ENCODE measurements around the gene FA2H. TPM values are rescaled to one million over a fixed set of nuclear protein-coding genes. Genes with fewer than 3 reads are reported as not detected.
A peak's percentile ranks its signal among the peaks of the same experiment; 100 is the strongest.

The FA2H gene
- total and polyA plus RNA-seq, 2 experiments from 2014 or later: 5.7 to 6.3 TPM

- Histone ChIP-seq H3K36me3 (ENCODE audit: insufficient read depth) (no peaks in the 10 kb centered on the region; the same call in 1 of the 2 replicates), H2AFZ (no peak overlapping the region), H3K4me2 (no peak overlapping the region), H3K4me3 (no peak overlapping the region), H3K27ac (ENCODE audit: low read depth) (no peak overlapping the region), H3K9me2 (ENCODE audit: insufficient read depth) (no peaks in the 10 kb centered on the region), H3K79me2 (replicated peaks; ENCODE audit: insufficient read depth) (no peaks in the 10 kb centered on the region), H3F3A (replicated peaks; ENCODE audit: low read depth) (no peaks in the 10 kb centered on the region), H3K4me1 (ENCODE audit: insufficient read depth) (peaks cover 27% of the 10 kb centered on the region), H4K20me1 (replicated peaks; ENCODE audit: insufficient read depth) (no peaks in the 10 kb centered on the region), H3K27me3 (ENCODE audit: insufficient read depth) (no peaks in the 10 kb centered on the region)
- Mint-ChIP-seq H3K9me3 (no peaks in the 10 kb centered on the region; the same call in 2 of the 3 replicates), H3K4me1 (peaks cover 43% of the 10 kb centered on the region), H3K27ac (0 out of 2 replicates have a peak overlapping the region, but pooled peaks have one; percentile 13), H3K4me3 (no peak overlapping the region), H3K27me3 (ENCODE audit: insufficient read depth, low read depth, poor library complexity) (peaks cover 21% of the 10 kb centered on the region), H3K36me3 (ENCODE audit: low read depth) (no peaks in the 10 kb centered on the region)
- no peak for TF ChIP-seq NANOG (IDR thresholded peaks at IDR 0.05; ENCODE audit: borderline replicate concordance)
- TF ChIP-seq, protein P1, sequence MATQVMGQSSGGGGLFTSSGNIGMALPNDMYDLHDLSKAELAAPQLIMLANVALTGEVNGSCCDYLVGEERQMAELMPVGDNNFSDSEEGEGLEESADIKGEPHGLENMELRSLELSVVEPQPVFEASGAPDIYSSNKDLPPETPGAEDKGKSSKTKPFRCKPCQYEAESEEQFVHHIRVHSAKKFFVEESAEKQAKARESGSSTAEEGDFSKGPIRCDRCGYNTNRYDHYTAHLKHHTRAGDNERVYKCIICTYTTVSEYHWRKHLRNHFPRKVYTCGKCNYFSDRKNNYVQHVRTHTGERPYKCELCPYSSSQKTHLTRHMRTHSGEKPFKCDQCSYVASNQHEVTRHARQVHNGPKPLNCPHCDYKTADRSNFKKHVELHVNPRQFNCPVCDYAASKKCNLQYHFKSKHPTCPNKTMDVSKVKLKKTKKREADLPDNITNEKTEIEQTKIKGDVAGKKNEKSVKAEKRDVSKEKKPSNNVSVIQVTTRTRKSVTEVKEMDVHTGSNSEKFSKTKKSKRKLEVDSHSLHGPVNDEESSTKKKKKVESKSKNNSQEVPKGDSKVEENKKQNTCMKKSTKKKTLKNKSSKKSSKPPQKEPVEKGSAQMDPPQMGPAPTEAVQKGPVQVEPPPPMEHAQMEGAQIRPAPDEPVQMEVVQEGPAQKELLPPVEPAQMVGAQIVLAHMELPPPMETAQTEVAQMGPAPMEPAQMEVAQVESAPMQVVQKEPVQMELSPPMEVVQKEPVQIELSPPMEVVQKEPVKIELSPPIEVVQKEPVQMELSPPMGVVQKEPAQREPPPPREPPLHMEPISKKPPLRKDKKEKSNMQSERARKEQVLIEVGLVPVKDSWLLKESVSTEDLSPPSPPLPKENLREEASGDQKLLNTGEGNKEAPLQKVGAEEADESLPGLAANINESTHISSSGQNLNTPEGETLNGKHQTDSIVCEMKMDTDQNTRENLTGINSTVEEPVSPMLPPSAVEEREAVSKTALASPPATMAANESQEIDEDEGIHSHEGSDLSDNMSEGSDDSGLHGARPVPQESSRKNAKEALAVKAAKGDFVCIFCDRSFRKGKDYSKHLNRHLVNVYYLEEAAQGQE (IDR thresholded peaks at IDR 0.05; ENCODE audit: unreplicated experiment): no peak
- no peak for TF ChIP-seq EZH2phosphoT487 (IDR thresholded peaks at IDR 0.05; ENCODE audit: unreplicated experiment)
- no peak for TF ChIP-seq ZNF462 (CRISPR knock-in tag; IDR thresholded peaks at IDR 0.05)
- TF ChIP-seq EZH2 (IDR thresholded peaks at IDR 0.05; ENCODE audit: low read depth, unreplicated experiment): no peak
- TF ChIP-seq, protein P2, sequence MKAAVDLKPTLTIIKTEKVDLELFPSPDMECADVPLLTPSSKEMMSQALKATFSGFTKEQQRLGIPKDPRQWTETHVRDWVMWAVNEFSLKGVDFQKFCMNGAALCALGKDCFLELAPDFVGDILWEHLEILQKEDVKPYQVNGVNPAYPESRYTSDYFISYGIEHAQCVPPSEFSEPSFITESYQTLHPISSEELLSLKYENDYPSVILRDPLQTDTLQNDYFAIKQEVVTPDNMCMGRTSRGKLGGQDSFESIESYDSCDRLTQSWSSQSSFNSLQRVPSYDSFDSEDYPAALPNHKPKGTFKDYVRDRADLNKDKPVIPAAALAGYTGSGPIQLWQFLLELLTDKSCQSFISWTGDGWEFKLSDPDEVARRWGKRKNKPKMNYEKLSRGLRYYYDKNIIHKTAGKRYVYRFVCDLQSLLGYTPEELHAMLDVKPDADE (IDR thresholded peaks at IDR 0.05): no peak
- no peak for TF ChIP-seq ZNF114 (CRISPR knock-in tag; IDR thresholded peaks at IDR 0.05)
- TF ChIP-seq, protein P3, sequence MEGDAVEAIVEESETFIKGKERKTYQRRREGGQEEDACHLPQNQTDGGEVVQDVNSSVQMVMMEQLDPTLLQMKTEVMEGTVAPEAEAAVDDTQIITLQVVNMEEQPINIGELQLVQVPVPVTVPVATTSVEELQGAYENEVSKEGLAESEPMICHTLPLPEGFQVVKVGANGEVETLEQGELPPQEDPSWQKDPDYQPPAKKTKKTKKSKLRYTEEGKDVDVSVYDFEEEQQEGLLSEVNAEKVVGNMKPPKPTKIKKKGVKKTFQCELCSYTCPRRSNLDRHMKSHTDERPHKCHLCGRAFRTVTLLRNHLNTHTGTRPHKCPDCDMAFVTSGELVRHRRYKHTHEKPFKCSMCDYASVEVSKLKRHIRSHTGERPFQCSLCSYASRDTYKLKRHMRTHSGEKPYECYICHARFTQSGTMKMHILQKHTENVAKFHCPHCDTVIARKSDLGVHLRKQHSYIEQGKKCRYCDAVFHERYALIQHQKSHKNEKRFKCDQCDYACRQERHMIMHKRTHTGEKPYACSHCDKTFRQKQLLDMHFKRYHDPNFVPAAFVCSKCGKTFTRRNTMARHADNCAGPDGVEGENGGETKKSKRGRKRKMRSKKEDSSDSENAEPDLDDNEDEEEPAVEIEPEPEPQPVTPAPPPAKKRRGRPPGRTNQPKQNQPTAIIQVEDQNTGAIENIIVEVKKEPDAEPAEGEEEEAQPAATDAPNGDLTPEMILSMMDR (conservative IDR thresholded peaks at IDR 0.05; ENCODE audit: low read depth in 2 of 2): no peak
- TF ChIP-seq ZNF331 (CRISPR knock-in tag; IDR thresholded peaks at IDR 0.05; ENCODE audit: low read depth): no peak
- no peak for TF ChIP-seq POLR2AphosphoS5 (IDR thresholded peaks at IDR 0.05; ENCODE audit: low read depth)
- no peak for TF ChIP-seq STAT1 (IDR thresholded peaks at IDR 0.05; ENCODE audit: unreplicated experiment)
- no peak for TF ChIP-seq JUNB (IDR thresholded peaks at IDR 0.05; ENCODE audit: unreplicated experiment)
- no peak for TF ChIP-seq CREB1 (CRISPR knock-in tag; IDR thresholded peaks at IDR 0.05; ENCODE audit: low read depth)
- ATAC-seq (no peak), DNase-seq (ENCODE audit: low spot score) (no peak)
Observed at GRCh38 chr16:74737521-74737920, 37.1 kb downstream of the FA2H start.

Measured in GM23338 (cell line).